Neural cell (in vitro differentiated cells): ENCODE data around the gene FOXL2. TPM values are rescaled to one million over a fixed set of nuclear protein-coding genes. Genes with fewer than 3 reads are reported as not detected.

Experiments
- H2AFZ ChIP-seq: fragments of 200-600, 300-800 bp; sonication (generic), shearing (Covaris generic); 2 replicates; pipeline ENCODE4 v1.6.0; 2014; ENCODE audit warnings: low read depth, mild to moderate bottlenecking, antibody characterized with exemption, low read length, moderate library complexity
- H3F3A ChIP-seq: fragments of 200-600 bp; shearing (Covaris generic); 2 replicates; pipeline ENCODE4 v1.6.1; 2016; ENCODE audit warnings: mild to moderate bottlenecking, moderate library complexity, mixed read lengths, antibody characterized with exemption, low read length; ENCODE audit not compliant: insufficient read depth, poor library complexity, severe bottlenecking
- H3K27ac ChIP-seq: fragments of 200-600, 300-800 bp; sonication (generic), shearing (Covaris generic); 2 replicates; pipeline ENCODE4 v1.5.1; 2014; ENCODE audit warnings: mild to moderate bottlenecking, low read length, moderate library complexity
- H3K27me3 ChIP-seq: fragments of 300-800, 200-600 bp; sonication (generic), shearing (Covaris generic); 2 replicates; pipeline ENCODE4 v1.6.0; 2014; ENCODE audit warnings: mild to moderate bottlenecking, low read depth, low read length, moderate library complexity; ENCODE audit not compliant: insufficient read depth
- H3K36me3 ChIP-seq: fragments of 300-800, 200-600 bp; sonication (generic), shearing (Covaris generic); 2 replicates; pipeline ENCODE4 v1.5.1; 2014; ENCODE audit warnings: mild to moderate bottlenecking, antibody characterized with exemption, low read length, moderate library complexity; ENCODE audit not compliant: insufficient read depth
- H3K4me2 ChIP-seq: fragments of 300-800, 200-600 bp; sonication (generic), shearing (Covaris generic); 2 replicates; pipeline ENCODE4 v1.6.0; 2014; ENCODE audit warnings: mild to moderate bottlenecking, low read length
- H3K4me3 ChIP-seq: fragments of 300-800, 200-600 bp; sonication (generic), shearing (Covaris generic); 2 replicates; pipeline ENCODE4 v1.5.1; 2014; ENCODE audit warnings: mild to moderate bottlenecking, low read length, moderate library complexity
- H3K79me2 ChIP-seq: fragments of 200-600 bp; shearing (Covaris generic); replicated peaks from 2 replicates; pipeline ENCODE4 v1.6.0; 2014; ENCODE audit warnings: mild to moderate bottlenecking, low read length, moderate library complexity; ENCODE audit not compliant: insufficient read depth
- H3K9ac ChIP-seq: fragments of 300-800, 200-600 bp; sonication (generic), shearing (Covaris generic); 2 replicates; pipeline ENCODE4 v1.6.1; 2016; ENCODE audit warnings: mild to moderate bottlenecking, low read length, mixed read lengths
- H3K9me2 ChIP-seq: fragments of 200-600 bp; shearing (Covaris generic); 2 replicates; pipeline ENCODE4 v1.6.1; 2016; ENCODE audit warnings: mild to moderate bottlenecking, low read length, mixed read lengths; ENCODE audit not compliant: insufficient read depth
- H3K9me3 ChIP-seq: fragments of 200-600, 300-800 bp; sonication (generic), shearing (Covaris generic); 2 replicates; pipeline ENCODE4 v1.6.1; 2016; ENCODE audit warnings: mild to moderate bottlenecking, mixed run types, low read length, moderate library complexity, mixed read lengths
- H4K20me1 ChIP-seq: fragments of 200-600 bp; shearing (Covaris generic); 2 replicates; pipeline ENCODE4 v1.6.1; 2016; ENCODE audit warnings: mild to moderate bottlenecking, mixed run types; ENCODE audit not compliant: insufficient read depth
- EP300 ChIP-seq: fragments of 450-650 bp; conservative IDR thresholded peaks from 2 replicates; pipeline ENCODE4 v1.6.1; 2014; ENCODE audit warnings: antibody characterized with exemption, mild to moderate bottlenecking, moderate library complexity; ENCODE audit not compliant: poor library complexity, severe bottlenecking
- EZH2 ChIP-seq: fragments of 200-600, 300-800 bp; shearing (Covaris generic), sonication (generic); IDR thresholded peaks from 2 replicates; pipeline ENCODE4 v1.6.1; 2014; ENCODE audit warnings: antibody characterized with exemption, low read length, borderline replicate concordance, mild to moderate bottlenecking; ENCODE audit not compliant: insufficient read depth, poor library complexity, severe bottlenecking
- MXI1 ChIP-seq: fragments of 450-650 bp; conservative IDR thresholded peaks from 2 replicates; pipeline ENCODE4 v1.6.1; 2014; ENCODE audit warnings: antibody characterized with exemption, mild to moderate bottlenecking; ENCODE audit not compliant: poor library complexity, severe bottlenecking
- POLR2AphosphoS5 ChIP-seq: IDR thresholded peaks from 2 replicates; pipeline ENCODE4 v1.6.1; 2012
- RAD21 ChIP-seq: fragments of 450-650 bp; conservative IDR thresholded peaks from 2 replicates; pipeline ENCODE4 v1.6.1; 2014; ENCODE audit warnings: antibody characterized with exemption, mild to moderate bottlenecking, moderate library complexity
- SMC3 ChIP-seq: fragments of 450-650 bp; conservative IDR thresholded peaks from 2 replicates; pipeline ENCODE4 v1.6.1; 2014; ENCODE audit warnings: antibody characterized with exemption, mild to moderate bottlenecking, moderate library complexity; ENCODE audit not compliant: poor library complexity
- TAF1 ChIP-seq: IDR thresholded peaks from 2 replicates; pipeline ENCODE4 v1.6.1; 2012; ENCODE audit warnings: low read depth
- polyA plus RNA-seq: library from polyadenylated mRNA; depleted of rRNA; stranded (reverse); fragments of >200 nt; gene quantifications from 2 replicates; pipeline ENCODE4 v1.2.3, GENCODE V29; 2014
- TF ChIP-seq, protein P1 (sequence below): fragments of 450-650 bp; IDR thresholded peaks from 2 replicates; pipeline ENCODE4 v1.5.1; 2014; ENCODE audit warnings: antibody characterized with exemption, mild to moderate bottlenecking, moderate library complexity; ENCODE audit not compliant: poor library complexity, severe bottlenecking
- TF ChIP-seq, protein P2 (sequence below): IDR thresholded peaks from 2 replicates; pipeline ENCODE4 v1.6.1; 2012; ENCODE audit warnings: borderline replicate concordance

The FOXL2 gene
- polyA plus RNA-seq, 1 donor from 2014 or later = not detected

DNA sequence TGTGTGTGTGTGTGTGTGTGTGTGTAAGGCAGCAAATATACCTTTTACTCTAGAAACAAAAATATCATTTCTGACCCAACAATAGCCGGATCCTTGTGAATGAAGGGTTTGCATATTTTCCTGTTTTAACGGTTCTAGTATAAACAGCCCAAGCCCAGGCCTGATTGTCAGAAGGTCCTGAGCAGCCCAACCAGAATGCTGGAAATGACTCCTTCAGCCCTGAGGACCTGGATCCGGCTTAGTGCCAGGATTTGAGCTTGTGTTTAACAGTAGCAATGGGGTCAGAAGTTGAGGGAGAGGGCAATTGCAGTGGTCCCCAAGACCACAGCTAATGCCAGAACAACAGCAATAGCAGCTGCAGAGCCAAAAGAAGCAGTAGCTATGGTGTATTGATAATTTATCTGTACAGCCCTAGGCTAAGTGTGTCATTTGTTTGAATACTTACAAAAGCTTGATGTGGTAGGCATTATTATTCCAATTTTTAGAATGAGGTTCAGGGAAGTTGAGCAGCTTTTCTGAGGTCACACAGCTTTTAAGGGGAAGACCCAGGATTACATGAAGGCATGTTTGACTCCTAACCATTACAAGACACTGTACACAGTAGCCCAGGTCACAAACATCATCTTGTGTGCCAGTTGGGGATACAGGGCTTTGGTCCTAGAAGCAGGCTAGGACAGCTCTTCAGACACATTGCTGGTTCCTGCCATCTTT lies 12.8 kb downstream of the FOXL2 start:
- Histone ChIP-seq H3K4me3 (no peak overlapping the region), H3K27ac (no peak overlapping the region), H3K27me3 (peaks cover 60% of the 10 kb centered on the region), H3K9ac (no peak overlapping the region), H3K4me2 (no peak overlapping the region), H3K79me2 (no peaks in the 10 kb centered on the region), H3K9me2 (no peaks in the 10 kb centered on the region), H3F3A (no peaks in the 10 kb centered on the region), H2AFZ (no peak overlapping the region), H4K20me1 (no peaks in the 10 kb centered on the region), H3K9me3 (no peaks in the 10 kb centered on the region), H3K36me3 (no peaks in the 10 kb centered on the region)
- TF ChIP-seq MXI1 (no peak), EP300 (no peak), RAD21 (no peak), TAF1 (no peak)
- TF ChIP-seq, protein P1, sequence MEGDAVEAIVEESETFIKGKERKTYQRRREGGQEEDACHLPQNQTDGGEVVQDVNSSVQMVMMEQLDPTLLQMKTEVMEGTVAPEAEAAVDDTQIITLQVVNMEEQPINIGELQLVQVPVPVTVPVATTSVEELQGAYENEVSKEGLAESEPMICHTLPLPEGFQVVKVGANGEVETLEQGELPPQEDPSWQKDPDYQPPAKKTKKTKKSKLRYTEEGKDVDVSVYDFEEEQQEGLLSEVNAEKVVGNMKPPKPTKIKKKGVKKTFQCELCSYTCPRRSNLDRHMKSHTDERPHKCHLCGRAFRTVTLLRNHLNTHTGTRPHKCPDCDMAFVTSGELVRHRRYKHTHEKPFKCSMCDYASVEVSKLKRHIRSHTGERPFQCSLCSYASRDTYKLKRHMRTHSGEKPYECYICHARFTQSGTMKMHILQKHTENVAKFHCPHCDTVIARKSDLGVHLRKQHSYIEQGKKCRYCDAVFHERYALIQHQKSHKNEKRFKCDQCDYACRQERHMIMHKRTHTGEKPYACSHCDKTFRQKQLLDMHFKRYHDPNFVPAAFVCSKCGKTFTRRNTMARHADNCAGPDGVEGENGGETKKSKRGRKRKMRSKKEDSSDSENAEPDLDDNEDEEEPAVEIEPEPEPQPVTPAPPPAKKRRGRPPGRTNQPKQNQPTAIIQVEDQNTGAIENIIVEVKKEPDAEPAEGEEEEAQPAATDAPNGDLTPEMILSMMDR = no peak

DNA sequence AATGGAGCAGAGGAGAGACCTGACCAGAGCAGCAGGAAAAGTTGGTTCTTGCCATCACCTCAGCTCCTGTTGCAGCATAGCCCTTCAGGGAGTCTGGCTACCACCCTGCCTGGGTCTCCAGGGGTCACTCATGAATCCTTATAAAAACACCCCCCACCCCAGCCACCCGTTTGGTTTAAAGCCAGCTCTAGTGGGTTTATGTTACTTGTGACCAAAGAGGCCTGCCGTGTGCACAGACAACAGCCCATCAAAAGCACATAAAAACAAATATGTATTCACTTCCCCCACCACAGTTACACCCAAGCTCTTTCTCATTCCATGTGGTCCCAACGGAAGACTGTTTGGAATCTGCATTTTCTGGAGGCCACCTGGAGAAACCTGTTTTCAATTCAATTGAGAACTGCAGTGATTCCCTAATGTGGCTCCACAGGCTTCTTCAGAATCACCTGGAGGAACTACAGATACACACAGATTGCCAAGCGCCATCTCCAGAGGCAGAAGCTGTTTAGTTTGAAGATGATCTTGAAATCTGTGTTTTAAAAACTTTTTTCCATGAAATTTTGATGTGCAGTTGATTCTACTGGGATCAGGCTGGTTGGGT lies 13.8 kb downstream of the FOXL2 start:
- H3K27ac ChIP-seq = no peak overlapping the region
- TF ChIP-seq, protein P2, sequence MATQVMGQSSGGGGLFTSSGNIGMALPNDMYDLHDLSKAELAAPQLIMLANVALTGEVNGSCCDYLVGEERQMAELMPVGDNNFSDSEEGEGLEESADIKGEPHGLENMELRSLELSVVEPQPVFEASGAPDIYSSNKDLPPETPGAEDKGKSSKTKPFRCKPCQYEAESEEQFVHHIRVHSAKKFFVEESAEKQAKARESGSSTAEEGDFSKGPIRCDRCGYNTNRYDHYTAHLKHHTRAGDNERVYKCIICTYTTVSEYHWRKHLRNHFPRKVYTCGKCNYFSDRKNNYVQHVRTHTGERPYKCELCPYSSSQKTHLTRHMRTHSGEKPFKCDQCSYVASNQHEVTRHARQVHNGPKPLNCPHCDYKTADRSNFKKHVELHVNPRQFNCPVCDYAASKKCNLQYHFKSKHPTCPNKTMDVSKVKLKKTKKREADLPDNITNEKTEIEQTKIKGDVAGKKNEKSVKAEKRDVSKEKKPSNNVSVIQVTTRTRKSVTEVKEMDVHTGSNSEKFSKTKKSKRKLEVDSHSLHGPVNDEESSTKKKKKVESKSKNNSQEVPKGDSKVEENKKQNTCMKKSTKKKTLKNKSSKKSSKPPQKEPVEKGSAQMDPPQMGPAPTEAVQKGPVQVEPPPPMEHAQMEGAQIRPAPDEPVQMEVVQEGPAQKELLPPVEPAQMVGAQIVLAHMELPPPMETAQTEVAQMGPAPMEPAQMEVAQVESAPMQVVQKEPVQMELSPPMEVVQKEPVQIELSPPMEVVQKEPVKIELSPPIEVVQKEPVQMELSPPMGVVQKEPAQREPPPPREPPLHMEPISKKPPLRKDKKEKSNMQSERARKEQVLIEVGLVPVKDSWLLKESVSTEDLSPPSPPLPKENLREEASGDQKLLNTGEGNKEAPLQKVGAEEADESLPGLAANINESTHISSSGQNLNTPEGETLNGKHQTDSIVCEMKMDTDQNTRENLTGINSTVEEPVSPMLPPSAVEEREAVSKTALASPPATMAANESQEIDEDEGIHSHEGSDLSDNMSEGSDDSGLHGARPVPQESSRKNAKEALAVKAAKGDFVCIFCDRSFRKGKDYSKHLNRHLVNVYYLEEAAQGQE = no peak
- TF ChIP-seq, protein P1 = no peak
- no peak for TF ChIP-seq TAF1
- no peak for TF ChIP-seq EZH2
- no peak for TF ChIP-seq SMC3
- TF ChIP-seq POLR2AphosphoS5 = no peak
- TF ChIP-seq EP300 = no peak
- no peak overlapping the region for H3K4me3 ChIP-seq
- H3K27me3 ChIP-seq = peaks cover 51% of the 10 kb centered on the region
- H3K36me3 ChIP-seq = no peaks in the 10 kb centered on the region
- H3K4me2 ChIP-seq = no peak overlapping the region
- no peaks in the 10 kb centered on the region for H3F3A ChIP-seq
- H3K9me3 ChIP-seq = no peaks in the 10 kb centered on the region
- no peak overlapping the region for H2AFZ ChIP-seq
- no peak overlapping the region for H3K9ac ChIP-seq
- H4K20me1 ChIP-seq = no peaks in the 10 kb centered on the region
- no peaks in the 10 kb centered on the region for H3K9me2 ChIP-seq
- H3K79me2 ChIP-seq = no peaks in the 10 kb centered on the region
